RWPE1 (cell line): Measurements from ENCODE around the gene DOCK9.

Experiments used
- CTCF ChIA-PET: fragments of 350-600 bp; sonication (Branson Sonifier 250); formaldehyde crosslinking; extraction: SDS; loops from one replicate; lab custom pipeline; 2021; lab: Yijun Ruan, JAX
- POLR2A ChIA-PET: fragments of 400-600 bp; formaldehyde crosslinking; extraction: SDS; loops from one replicate; lab custom pipeline; 2020; ENCODE audit warnings: antibody characterized with exemption; ENCODE audit not compliant: low non-redundant PET; lab: Yijun Ruan, JAX
- DNase-seq: peaks from one replicate; pipeline ENCODE4 v3.0.0; 2012; ENCODE audit warnings: low spot score
- H3K27ac ChIP-seq: fragments of 450-650 bp; 2 replicates; pipeline ENCODE4 v1.5.1; 2017
- CTCF ChIP-seq: fragments of 450-650 bp; conservative IDR thresholded peaks from 2 replicates; pipeline ENCODE4 v1.5.1; 2017; ENCODE audit warnings: low read depth, mild to moderate bottlenecking

Gene DOCK9

GRCh38 chr13:98941536-98941935 is 36.3 kb downstream of the DOCK9 start:
- no peak overlapping the region for H3K27ac ChIP-seq
- TF ChIP-seq CTCF: no peak
- no peak for DNase-seq
- CTCF ChIA-PET: interaction anchor here (0.7 kb wide), 1 partner anchor 17 kb away, joined by 3 read pairs; no protein-coding TSS in a partner anchor
- POLR2A ChIA-PET: no interaction called here

GRCh38 chr13:98941126-98941525 is 36.7 kb downstream of the DOCK9 start:
- POLR2A ChIA-PET: no interaction called here
- CTCF ChIA-PET: interaction anchor here (0.7 kb wide), 1 partner anchor 16 kb away, joined by 3 read pairs; no protein-coding TSS in a partner anchor
- H3K27ac ChIP-seq: no peak overlapping the region
- DNase-seq: no peak
- no peak for TF ChIP-seq CTCF

GRCh38 chr13:98940325-98941001 is 37.4 kb downstream of the DOCK9 start:
- POLR2A ChIA-PET: no interaction called here
- no peak for TF ChIP-seq CTCF
- H3K27ac ChIP-seq: no peak overlapping the region
- DNase-seq: no peak
- CTCF ChIA-PET: no interaction called here

- no peak for TF ChIP-seq CTCF
- ChIA-PET CTCF (no interaction called here), POLR2A (no interaction called here)
Measured at GRCh38 chr13:98939660-98940191, 38.1 kb downstream of the DOCK9 start.

GRCh38 chr13:98938801-98939200 is 39.1 kb downstream of the DOCK9 start:
- no peak for DNase-seq
- CTCF ChIA-PET: no interaction called here
- POLR2A ChIA-PET: no interaction called here
- TF ChIP-seq CTCF: no peak
- no peak overlapping the region for H3K27ac ChIP-seq

More at GRCh38 chr13:98939660-98940191, 38.1 kb downstream of the DOCK9 start:
- DNase-seq: no peak
- no peak overlapping the region for H3K27ac ChIP-seq

- no peak for DNase-seq
- POLR2A ChIA-PET: no interaction called here
- CTCF ChIA-PET: no interaction called here
Measured at GRCh38 chr13:98937911-98938381, 39.9 kb downstream of the DOCK9 start.

More at GRCh38 chr13:98937911-98938381, 39.9 kb downstream of the DOCK9 start:
- H3K27ac ChIP-seq: no peak overlapping the region
- no peak for TF ChIP-seq CTCF
